ENCODE measurements around the gene ZSWIM9.

ZSWIM9 gene

GRCh38 chr19:48175578-48175977 is 5.1 kb downstream of the ZSWIM9 start:
- no peak for DNase-seq

- DNase-seq, result no peak
These were observed 5.7 kb downstream of the ZSWIM9 start for GRCh38 chr19:48176226-48176625.

- no peak for DNase-seq
These were observed 11.0 kb downstream of the ZSWIM9 start for GRCh38 chr19:48181505-48181904.

- no peak for DNase-seq
These were observed 12.0 kb downstream of the ZSWIM9 start for GRCh38 chr19:48182434-48182833.

- DNase-seq, result no peak
These were observed 12.9 kb downstream of the ZSWIM9 start for GRCh38 chr19:48183356-48183755.

GRCh38 chr19:48186015-48186414 is 15.5 kb downstream of the ZSWIM9 start:
- DNase-seq, result no peak

- no peak for DNase-seq
These were observed 16.1 kb downstream of the ZSWIM9 start for GRCh38 chr19:48186541-48186991.

GRCh38 chr19:48190288-48190884 is 19.9 kb downstream of the ZSWIM9 start:
- DNase-seq, result peak in 2 of 4 experiments; percentile 14 to 20

GRCh38 chr19:48190885-48191284 is 20.4 kb downstream of the ZSWIM9 start:
- DNase-seq, result no peak

- no peak for DNase-seq
These were observed 22.3 kb downstream of the ZSWIM9 start for GRCh38 chr19:48192750-48193149.

GRCh38 chr19:48194041-48194843 is 23.8 kb downstream of the ZSWIM9 start:
- peak in 1 of 4 experiments; percentile 11 for DNase-seq

GRCh38 chr19:48194844-48195830 is 24.7 kb downstream of the ZSWIM9 start:
- no peak for DNase-seq

- no peak for DNase-seq
These were observed 25.9 kb downstream of the ZSWIM9 start for GRCh38 chr19:48196321-48196763.

- DNase-seq, result no peak
These were observed 26.6 kb downstream of the ZSWIM9 start for GRCh38 chr19:48196933-48197665.

GRCh38 chr19:48203222-48203793 is 32.8 kb downstream of the ZSWIM9 start:
- no peak for DNase-seq

- peak; percentile 75 to 79 (median 78) for DNase-seq
These were observed 33.5 kb downstream of the ZSWIM9 start for GRCh38 chr19:48203794-48204628.

- DNase-seq, result no peak
These were observed 36.1 kb downstream of the ZSWIM9 start for GRCh38 chr19:48206397-48207093.

GRCh38 chr19:48210005-48210404 is 39.5 kb downstream of the ZSWIM9 start:
- DNase-seq, result no peak

GRCh38 chr19:48213959-48214358 is 43.5 kb downstream of the ZSWIM9 start:
- DNase-seq, result no peak

GRCh38 chr19:48216933-48217332 is 46.5 kb downstream of the ZSWIM9 start:
- DNase-seq, result no peak

Measured in activated CD4-positive, CD25-positive, alpha-beta regulatory T cell (primary cell).